DND-41 (cell line): Measurements from ENCODE around the gene RASD2.

ENCODE experiments used
- ATAC-seq: fragments of 200-7000 bp; cut with Tn5 transposase; 3 replicates; pipeline ENCODE4 v1.9.1; 2021; ENCODE audit warnings: low read depth; ENCODE audit not compliant: insufficient read depth
- DNase-seq: peaks from one replicate; pipeline ENCODE4 v3.0.0-alpha.2; 2020
- H2AFZ ChIP-seq: 2 replicates; pipeline ENCODE4 v1.6.0; 2012; ENCODE audit warnings: low read depth, low read length
- H3K27ac ChIP-seq: 2 replicates; pipeline ENCODE4 v1.5.1; 2012; ENCODE audit warnings: low read length, inconsistent platforms
- H3K27me3 ChIP-seq: fragments of 200-600 bp; sonication (generic); 2 replicates; pipeline ENCODE4 v1.6.0; 2012; ENCODE audit warnings: low read length, mild to moderate bottlenecking, inconsistent platforms; ENCODE audit not compliant: insufficient read depth, poor library complexity
- H3K36me3 ChIP-seq: 2 replicates; pipeline ENCODE4 v1.5.1; 2012; ENCODE audit warnings: low read length, inconsistent platforms; ENCODE audit not compliant: insufficient read depth
- H3K4me1 ChIP-seq: 2 replicates; pipeline ENCODE4 v1.5.1; 2012; ENCODE audit warnings: mild to moderate bottlenecking, low read length; ENCODE audit not compliant: insufficient read depth
- H3K4me2 ChIP-seq: 2 replicates; pipeline ENCODE4 v1.6.0; 2012; ENCODE audit warnings: mild to moderate bottlenecking, moderate library complexity, low read length, inconsistent platforms; ENCODE audit not compliant: insufficient read depth
- H3K4me3 ChIP-seq, 2 experiments: fragments of 200-600 bp in 1 of 2; shearing (Covaris generic) in 1 of 2; 2 replicates each; pipeline ENCODE4 v1.5.1; 2012 to 2016; ENCODE audit warnings: inconsistent platforms in 2 of 2, low read length in 2 of 2, mild to moderate bottlenecking in 2 of 2, low read depth in 1 of 2, moderate library complexity in 1 of 2
- H3K79me2 ChIP-seq: 2 replicates; pipeline ENCODE4 v1.6.0; 2012; ENCODE audit warnings: low read length, inconsistent platforms; ENCODE audit not compliant: insufficient read depth
- H3K9ac ChIP-seq: 2 replicates; pipeline ENCODE4 v1.6.0; 2012; ENCODE audit warnings: low read depth, mild to moderate bottlenecking, inconsistent platforms, low read length, moderate library complexity
- H3K9me3 ChIP-seq: 2 replicates; pipeline ENCODE4 v1.5.1; 2012; ENCODE audit warnings: low read length, moderate library complexity, mild to moderate bottlenecking, inconsistent platforms; ENCODE audit not compliant: insufficient read depth, severe bottlenecking
- H4K20me1 ChIP-seq: 2 replicates; pipeline ENCODE4 v1.6.0; 2012; ENCODE audit warnings: low read length; ENCODE audit not compliant: insufficient read depth
- EZH2 ChIP-seq: IDR thresholded peaks from 3 replicates; pipeline ENCODE4 v1.6.1; 2012; ENCODE audit warnings: borderline replicate concordance, low read depth, mild to moderate bottlenecking, moderate library complexity, low read length, inconsistent platforms; ENCODE audit not compliant: severe bottlenecking
- TF ChIP-seq, protein P1 (sequence below): IDR thresholded peaks from 2 replicates; pipeline ENCODE4 v1.5.1; 2012; ENCODE audit warnings: borderline replicate concordance, low read length, moderate library complexity, mild to moderate bottlenecking; ENCODE audit not compliant: poor library complexity, severe bottlenecking; ENCODE audit errors: extremely low read depth

The RASD2 gene

DNA sequence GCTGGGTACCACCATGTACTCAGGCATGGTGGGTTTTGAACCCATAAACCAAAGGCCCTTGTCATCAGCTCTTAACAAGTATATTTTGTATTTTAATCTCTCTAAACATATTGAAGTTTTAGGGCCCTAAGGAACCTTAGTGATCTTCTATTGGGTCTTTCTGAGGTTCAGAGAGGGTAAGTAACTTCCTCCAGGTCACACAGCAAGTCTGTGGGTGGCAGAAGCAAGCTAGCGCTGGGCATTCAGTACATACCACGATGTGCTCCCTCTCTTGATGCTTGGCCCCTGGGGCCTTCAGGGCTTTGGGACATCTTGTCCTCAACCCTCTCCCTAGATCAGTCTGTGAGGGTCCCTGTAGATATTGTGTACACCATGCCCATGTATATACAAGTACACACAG is 12.7 kb downstream of the RASD2 start:
- Histone ChIP-seq H3K36me3 (no peaks in the 10 kb centered on the region), H3K4me2 (no peak overlapping the region), H3K9me3 (no peaks in the 10 kb centered on the region), H3K4me3 (no peak overlapping the region), H2AFZ (no peak overlapping the region), H3K27ac (no peak overlapping the region), H3K27me3 (peaks cover 2% of the 10 kb centered on the region), H4K20me1 (peaks cover 24% of the 10 kb centered on the region; the same call in 1 of the 2 replicates), H3K4me1 (peaks cover 10% of the 10 kb centered on the region), H3K79me2 (no peaks in the 10 kb centered on the region), H3K9ac (no peak overlapping the region)
- ATAC-seq = no peak
- no peak for TF ChIP-seq EZH2
- TF ChIP-seq, protein P1, sequence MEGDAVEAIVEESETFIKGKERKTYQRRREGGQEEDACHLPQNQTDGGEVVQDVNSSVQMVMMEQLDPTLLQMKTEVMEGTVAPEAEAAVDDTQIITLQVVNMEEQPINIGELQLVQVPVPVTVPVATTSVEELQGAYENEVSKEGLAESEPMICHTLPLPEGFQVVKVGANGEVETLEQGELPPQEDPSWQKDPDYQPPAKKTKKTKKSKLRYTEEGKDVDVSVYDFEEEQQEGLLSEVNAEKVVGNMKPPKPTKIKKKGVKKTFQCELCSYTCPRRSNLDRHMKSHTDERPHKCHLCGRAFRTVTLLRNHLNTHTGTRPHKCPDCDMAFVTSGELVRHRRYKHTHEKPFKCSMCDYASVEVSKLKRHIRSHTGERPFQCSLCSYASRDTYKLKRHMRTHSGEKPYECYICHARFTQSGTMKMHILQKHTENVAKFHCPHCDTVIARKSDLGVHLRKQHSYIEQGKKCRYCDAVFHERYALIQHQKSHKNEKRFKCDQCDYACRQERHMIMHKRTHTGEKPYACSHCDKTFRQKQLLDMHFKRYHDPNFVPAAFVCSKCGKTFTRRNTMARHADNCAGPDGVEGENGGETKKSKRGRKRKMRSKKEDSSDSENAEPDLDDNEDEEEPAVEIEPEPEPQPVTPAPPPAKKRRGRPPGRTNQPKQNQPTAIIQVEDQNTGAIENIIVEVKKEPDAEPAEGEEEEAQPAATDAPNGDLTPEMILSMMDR = no peak
- DNase-seq = no peak

GRCh38 chr22:35554297-35554845 is 13.7 kb downstream of the RASD2 start:
- H3K27me3 ChIP-seq = no peaks in the 10 kb centered on the region
- no peak overlapping the region for H3K4me3 ChIP-seq
- no peak overlapping the region for H2AFZ ChIP-seq
- TF ChIP-seq, protein P1 = no peak
- TF ChIP-seq EZH2 = no peak
- H3K4me2 ChIP-seq = no peak overlapping the region
- no peak for ATAC-seq
- H3K9me3 ChIP-seq = no peaks in the 10 kb centered on the region
- H3K4me1 ChIP-seq = peaks cover 10% of the 10 kb centered on the region
- no peak for DNase-seq
- H3K36me3 ChIP-seq = no peaks in the 10 kb centered on the region
- no peaks in the 10 kb centered on the region for H3K79me2 ChIP-seq
- peaks cover 18% of the 10 kb centered on the region; the same call in 1 of the 2 replicates for H4K20me1 ChIP-seq
- no peak overlapping the region for H3K9ac ChIP-seq
- H3K27ac ChIP-seq = no peak overlapping the region

DNA sequence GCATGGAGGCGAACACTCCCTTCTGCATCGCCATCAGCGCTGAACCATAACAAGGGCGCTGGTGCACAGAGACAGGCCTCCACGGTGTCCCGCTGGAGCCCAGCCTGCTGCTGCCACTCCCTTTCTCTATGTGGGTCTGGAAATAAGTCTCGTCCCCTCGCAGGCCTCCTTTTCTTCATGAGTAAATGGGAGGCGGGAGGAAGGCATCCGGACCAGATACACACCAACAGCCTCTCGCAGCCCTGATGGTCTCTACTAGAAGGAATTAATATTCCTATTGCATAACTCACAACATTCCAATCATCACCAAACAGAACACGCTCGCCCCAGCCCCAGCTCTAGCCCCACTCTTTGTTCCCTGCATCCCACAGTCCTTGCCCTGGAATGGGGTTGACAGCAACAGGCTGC is 14.9 kb downstream of the RASD2 start:
- Histone ChIP-seq H3K36me3 (no peaks in the 10 kb centered on the region), H3K9ac (no peak overlapping the region), H3K79me2 (no peaks in the 10 kb centered on the region), H3K27ac (no peak overlapping the region), H3K4me3 (no peak overlapping the region), H3K27me3 (no peaks in the 10 kb centered on the region), H3K4me1 (peaks cover 10% of the 10 kb centered on the region), H3K4me2 (no peak overlapping the region), H3K9me3 (no peaks in the 10 kb centered on the region), H2AFZ (no peak overlapping the region), H4K20me1 (peaks cover 17% of the 10 kb centered on the region)
- TF ChIP-seq, protein P1 = no peak
- no peak for TF ChIP-seq EZH2
- ATAC-seq = no peak
- no peak for DNase-seq
